DND-41 (cell line): ENCODE measurements around the gene COG5.

Experiments
- CTCF ChIP-seq: IDR thresholded peaks from 2 replicates; pipeline ENCODE4 v1.5.1; 2012; ENCODE audit warnings: borderline replicate concordance, low read length, moderate library complexity, mild to moderate bottlenecking; ENCODE audit not compliant: poor library complexity, severe bottlenecking; ENCODE audit errors: extremely low read depth
- EZH2 ChIP-seq: IDR thresholded peaks from 3 replicates; pipeline ENCODE4 v1.6.1; 2012; ENCODE audit warnings: borderline replicate concordance, low read depth, mild to moderate bottlenecking, moderate library complexity, low read length, inconsistent platforms; ENCODE audit not compliant: severe bottlenecking

- no peak for TF ChIP-seq CTCF
- TF ChIP-seq EZH2 = no peak
These were observed 353.3 kb downstream of the COG5 start for GRCh38 chr7:107210400-107210799.
